IPS-15b (cell line): Measurements from ENCODE around the gene MS4A4E.

Experiments used
- H3K27me3 ChIP-seq: one replicate; pipeline ENCODE4 v1.6.1; 2013; ENCODE audit warnings: low read length; ENCODE audit not compliant: control insufficient read depth, insufficient read depth
- H3K36me3 ChIP-seq: one replicate; pipeline ENCODE4 v1.6.1; 2013; ENCODE audit warnings: low read length; ENCODE audit not compliant: control insufficient read depth, insufficient read depth
- H3K4me1 ChIP-seq: one replicate; pipeline ENCODE4 v1.6.1; 2013; ENCODE audit warnings: mild to moderate bottlenecking, low read length; ENCODE audit not compliant: control insufficient read depth, insufficient read depth
- H3K4me3 ChIP-seq: one replicate; pipeline ENCODE4 v1.5.1; 2013; ENCODE audit warnings: low read depth, low read length
- H3K9ac ChIP-seq: one replicate; pipeline ENCODE4 v1.6.1; 2013; ENCODE audit warnings: low read depth, mild to moderate bottlenecking, low read length
- H3K9me3 ChIP-seq: one replicate; pipeline ENCODE4 v1.6.1; 2013; ENCODE audit warnings: mild to moderate bottlenecking, low read length; ENCODE audit not compliant: control insufficient read depth, insufficient read depth

The MS4A4E gene

DNA sequence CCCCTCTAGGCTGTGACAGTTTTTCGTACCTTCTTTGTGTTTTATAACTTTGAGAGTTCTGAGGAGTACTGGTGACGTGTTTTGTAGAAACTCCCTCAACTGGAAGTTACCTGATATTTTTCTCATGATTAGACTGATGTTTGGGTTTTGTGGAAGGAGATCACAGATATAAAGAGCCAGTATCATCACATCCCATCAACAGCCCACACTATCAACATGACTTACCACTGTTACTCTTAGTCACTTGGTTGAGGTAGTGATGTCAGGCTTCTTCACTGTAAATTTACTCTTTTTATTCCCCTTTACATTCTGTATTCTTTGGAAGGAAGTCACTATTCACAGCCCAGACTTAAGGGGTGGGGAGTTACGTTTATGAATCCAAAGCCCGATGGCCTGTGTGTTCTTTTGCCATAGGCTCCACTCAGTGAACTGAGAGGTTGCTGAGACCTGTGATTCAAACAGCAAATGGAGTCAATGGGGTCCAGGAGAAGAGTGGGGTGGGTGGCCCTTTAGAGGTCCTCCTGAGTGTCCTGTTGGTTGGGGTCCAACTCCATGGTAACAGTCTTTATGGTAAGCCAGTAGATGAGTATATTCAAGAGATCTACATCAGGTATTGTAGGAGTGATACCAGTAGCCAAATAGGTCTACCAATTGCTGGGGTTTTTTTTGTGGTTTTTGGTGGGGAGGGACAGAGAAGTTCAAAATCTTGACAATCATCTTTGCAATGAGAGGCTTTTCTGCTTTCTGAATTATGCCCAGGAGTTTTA, 15.2 kb upstream of the MS4A4E start:
- H3K36me3 ChIP-seq, result no peaks in the 10 kb centered on the region
- no peak overlapping the region for H3K4me3 ChIP-seq
- H3K9me3 ChIP-seq, result peaks cover 13% of the 10 kb centered on the region
- no peak overlapping the region for H3K9ac ChIP-seq
- no peaks in the 10 kb centered on the region for H3K4me1 ChIP-seq
- no peaks in the 10 kb centered on the region for H3K27me3 ChIP-seq

DNA sequence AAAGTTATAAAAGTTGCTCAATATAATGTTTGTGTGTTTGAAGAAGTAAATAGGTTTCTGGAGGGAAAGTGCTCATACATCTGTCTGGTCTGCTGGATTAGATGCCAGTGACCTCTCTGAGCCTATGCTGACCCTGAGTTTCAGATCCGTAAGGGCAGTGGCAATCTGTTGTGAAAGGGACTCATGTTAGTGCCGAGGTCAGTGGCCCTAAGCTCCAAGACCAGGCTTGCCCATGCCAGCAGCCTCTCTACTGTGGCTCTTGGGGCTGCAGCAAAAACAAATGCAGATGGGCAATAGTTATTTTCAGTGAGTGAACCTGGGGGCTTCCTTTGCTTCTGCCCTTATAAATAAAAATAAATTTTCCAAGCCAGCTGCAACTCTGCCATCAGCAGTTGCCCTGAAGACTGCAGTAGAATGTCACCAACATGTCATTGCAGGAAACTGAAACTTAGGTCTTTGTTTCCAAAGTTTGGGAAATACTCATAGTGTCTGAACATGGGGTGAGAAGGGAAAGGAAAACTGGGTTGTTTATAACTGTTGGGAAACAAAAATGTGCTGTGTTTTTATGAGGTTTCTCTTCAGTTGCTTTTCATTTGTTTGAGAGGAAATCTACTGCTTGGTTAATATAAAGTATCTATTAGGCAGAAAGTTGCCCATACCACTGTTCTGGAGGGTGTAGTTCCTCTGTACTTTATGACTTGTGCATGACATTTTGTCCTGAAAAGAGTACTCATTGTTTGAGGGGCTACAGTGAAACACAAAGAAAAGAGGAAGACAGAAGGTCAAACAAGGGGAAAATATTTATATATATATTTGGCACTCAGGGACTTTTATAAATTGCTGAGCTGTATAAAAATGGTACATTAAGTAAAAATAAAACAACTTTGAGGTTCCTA, 9.5 kb upstream of the MS4A4E start:
- Histone ChIP-seq H3K4me3 (no peak overlapping the region), H3K4me1 (no peaks in the 10 kb centered on the region), H3K27me3 (no peaks in the 10 kb centered on the region), H3K36me3 (no peaks in the 10 kb centered on the region), H3K9ac (no peak overlapping the region), H3K9me3 (peaks cover 3% of the 10 kb centered on the region)

DNA sequence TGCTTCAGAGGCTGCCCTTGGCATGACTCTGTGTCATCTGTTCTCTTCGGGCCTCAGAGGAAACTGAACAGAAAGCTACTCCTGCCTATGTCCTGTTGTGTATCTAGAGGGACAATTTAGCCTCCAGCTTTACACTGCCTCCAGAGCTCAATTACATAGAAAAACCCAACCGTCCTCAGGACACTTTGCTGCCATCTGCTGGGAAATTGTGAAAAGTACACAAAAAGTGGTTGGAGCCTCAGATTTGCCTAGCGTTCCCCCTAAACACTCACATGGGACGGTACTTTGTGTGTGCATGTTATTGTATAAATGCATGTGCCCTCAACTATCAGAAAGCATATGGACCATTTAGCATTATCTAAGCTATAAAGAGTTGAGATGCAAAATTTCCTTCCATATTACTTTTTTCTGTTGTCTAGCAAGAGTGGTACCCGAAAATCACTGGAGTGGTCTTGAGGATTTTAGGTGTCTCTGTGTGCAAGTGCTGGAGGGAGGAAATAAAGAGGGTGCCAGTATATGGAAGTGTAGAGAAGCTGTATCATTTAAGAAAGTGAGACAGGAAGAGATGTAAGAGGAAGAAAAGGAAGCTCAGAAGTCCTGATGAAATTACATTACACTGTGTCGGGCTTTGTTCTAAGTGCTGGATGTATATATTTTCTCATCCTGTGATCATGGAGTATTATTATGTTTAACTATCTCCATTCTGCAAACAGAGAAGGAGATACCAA, 8.7 kb upstream of the MS4A4E start:
- Histone ChIP-seq H3K4me3 (no peak overlapping the region), H3K4me1 (no peaks in the 10 kb centered on the region), H3K27me3 (no peaks in the 10 kb centered on the region), H3K9me3 (peaks cover 3% of the 10 kb centered on the region), H3K9ac (no peak overlapping the region), H3K36me3 (no peaks in the 10 kb centered on the region)

DNA sequence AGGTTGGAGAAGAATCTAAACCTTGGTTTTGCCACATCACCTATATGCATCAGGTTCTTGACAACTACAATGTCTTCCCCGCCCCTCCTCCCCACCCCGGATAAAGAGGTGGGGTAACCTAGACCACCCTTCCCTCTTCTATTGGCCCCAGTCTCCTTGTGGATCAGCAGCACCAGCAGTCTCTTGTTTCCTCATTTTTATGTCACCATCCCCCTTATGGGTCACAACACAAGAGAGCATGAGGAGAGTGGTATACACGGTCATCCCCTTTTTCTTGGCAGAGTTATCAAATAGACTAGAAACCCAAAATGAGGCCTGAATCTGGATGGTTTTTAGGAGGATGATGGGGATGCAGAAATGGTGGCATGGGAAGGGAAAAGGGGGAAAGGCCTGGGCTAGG, 1.2 kb downstream of the MS4A4E start:
- H3K27me3 ChIP-seq, result no peaks in the 10 kb centered on the region
- no peak overlapping the region for H3K4me3 ChIP-seq
- H3K9me3 ChIP-seq, result no peaks in the 10 kb centered on the region
- H3K4me1 ChIP-seq, result no peaks in the 10 kb centered on the region
- H3K9ac ChIP-seq, result no peak overlapping the region
- H3K36me3 ChIP-seq, result no peaks in the 10 kb centered on the region

DNA sequence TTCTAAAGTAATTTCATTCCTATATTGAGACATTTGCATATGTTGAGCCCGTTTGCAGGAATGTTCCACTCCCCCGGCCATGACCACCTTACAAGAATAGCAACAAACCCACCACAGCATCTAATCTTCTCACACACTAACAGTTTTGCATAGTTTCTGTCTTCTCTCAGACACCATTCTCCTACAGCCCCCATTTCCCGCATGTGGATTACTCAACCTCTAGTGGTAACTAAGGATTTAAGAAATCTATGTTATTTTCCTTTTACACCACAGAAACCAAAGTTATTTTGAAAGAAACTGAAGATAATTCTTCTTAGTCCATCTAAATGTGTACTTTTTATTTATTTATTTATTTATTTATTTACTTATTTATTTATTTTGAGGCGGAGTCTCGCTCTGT, 2.3 kb downstream of the MS4A4E start:
- Histone ChIP-seq H3K27me3 (no peaks in the 10 kb centered on the region), H3K9ac (no peak overlapping the region), H3K36me3 (no peaks in the 10 kb centered on the region), H3K4me1 (no peaks in the 10 kb centered on the region), H3K9me3 (no peaks in the 10 kb centered on the region), H3K4me3 (no peak overlapping the region)

DNA sequence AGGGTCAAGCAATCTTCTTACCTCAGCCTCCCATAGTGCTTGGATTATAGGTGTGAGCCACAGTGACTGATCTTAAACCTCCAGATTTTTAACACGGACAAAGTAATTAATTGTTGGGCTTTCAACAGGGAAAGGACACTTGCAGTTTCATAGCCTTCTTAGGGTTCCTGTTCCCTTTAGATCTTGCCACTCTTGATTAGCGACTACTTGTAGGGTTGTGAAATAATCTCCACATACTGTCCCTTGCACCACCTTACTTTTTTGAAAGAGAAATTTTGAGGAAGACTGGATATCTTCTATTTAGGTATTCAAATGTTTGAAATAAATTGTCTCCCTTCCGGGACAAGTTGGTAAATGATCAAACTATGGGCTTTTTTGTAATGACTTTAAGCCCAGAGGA, 7.6 kb downstream of the MS4A4E start:
- Histone ChIP-seq H3K27me3 (no peaks in the 10 kb centered on the region), H3K9ac (no peak overlapping the region), H3K36me3 (no peaks in the 10 kb centered on the region), H3K4me1 (no peaks in the 10 kb centered on the region), H3K4me3 (no peak overlapping the region), H3K9me3 (no peaks in the 10 kb centered on the region)

DNA sequence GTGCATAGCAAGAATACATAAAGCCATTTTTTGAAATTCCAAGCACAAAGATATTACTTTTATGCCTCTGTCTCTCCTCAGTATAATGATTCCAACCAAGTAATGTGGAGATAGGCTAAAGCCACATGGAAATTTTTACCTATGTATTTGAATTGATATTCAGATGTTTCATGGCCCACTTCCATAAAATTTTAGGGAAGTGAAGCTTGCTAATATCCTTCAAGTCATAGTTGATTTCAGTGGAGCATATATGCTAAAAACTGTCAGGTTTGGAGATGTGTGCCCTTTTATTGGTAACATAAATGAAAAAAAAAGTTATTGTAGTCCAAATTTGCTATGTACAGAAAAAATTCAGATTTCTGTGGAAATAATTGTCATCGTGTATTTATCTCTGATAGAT, 12.3 kb downstream of the MS4A4E start:
- H3K4me1 ChIP-seq, result no peaks in the 10 kb centered on the region
- no peaks in the 10 kb centered on the region for H3K27me3 ChIP-seq
- H3K9ac ChIP-seq, result no peak overlapping the region
- H3K4me3 ChIP-seq, result no peak overlapping the region
- no peaks in the 10 kb centered on the region for H3K9me3 ChIP-seq
- H3K36me3 ChIP-seq, result no peaks in the 10 kb centered on the region

DNA sequence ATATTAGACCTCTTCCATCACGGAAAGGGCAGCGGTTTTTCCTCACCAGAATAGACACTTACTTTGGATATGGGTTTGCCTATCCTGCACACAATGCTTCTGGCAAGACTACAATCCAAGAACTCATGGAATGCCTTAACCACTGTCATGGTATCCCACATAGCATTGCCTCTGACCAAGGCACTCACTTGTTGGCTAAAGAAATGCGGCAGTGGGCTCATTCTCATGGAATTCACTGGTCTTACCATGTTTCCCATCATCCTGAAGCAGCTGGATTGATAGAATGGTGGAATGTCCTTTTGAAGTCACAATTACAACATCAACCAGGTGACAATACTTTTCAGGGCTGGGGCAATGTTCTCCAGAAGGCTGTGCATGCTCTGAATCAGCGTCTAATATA, 20.8 kb downstream of the MS4A4E start:
- H3K27me3 ChIP-seq, result no peaks in the 10 kb centered on the region
- no peak overlapping the region for H3K9ac ChIP-seq
- no peaks in the 10 kb centered on the region for H3K36me3 ChIP-seq
- no peak overlapping the region for H3K4me3 ChIP-seq
- H3K4me1 ChIP-seq, result no peaks in the 10 kb centered on the region
- H3K9me3 ChIP-seq, result no peaks in the 10 kb centered on the region

DNA sequence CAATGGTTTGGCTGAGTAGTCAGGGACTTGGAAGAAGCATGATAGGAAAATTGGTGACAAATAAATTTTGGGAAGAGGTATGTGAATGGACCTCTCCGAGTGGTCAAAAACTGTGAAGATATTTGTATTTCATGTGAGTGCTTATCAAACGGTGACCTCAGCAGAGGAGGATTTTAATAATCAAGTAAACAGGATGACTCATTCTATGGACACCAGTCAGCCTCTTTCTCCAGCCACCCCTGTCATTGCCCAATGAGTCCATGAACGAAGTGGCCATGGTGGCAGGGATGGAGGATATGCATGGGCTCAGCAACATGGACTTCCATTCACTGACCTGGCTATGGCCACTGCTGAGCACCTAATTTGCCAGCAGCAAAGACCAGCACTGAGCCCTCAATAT, 21.2 kb downstream of the MS4A4E start:
- Histone ChIP-seq H3K9me3 (no peaks in the 10 kb centered on the region), H3K27me3 (no peaks in the 10 kb centered on the region), H3K4me3 (no peak overlapping the region), H3K4me1 (no peaks in the 10 kb centered on the region), H3K9ac (no peak overlapping the region), H3K36me3 (no peaks in the 10 kb centered on the region)

DNA sequence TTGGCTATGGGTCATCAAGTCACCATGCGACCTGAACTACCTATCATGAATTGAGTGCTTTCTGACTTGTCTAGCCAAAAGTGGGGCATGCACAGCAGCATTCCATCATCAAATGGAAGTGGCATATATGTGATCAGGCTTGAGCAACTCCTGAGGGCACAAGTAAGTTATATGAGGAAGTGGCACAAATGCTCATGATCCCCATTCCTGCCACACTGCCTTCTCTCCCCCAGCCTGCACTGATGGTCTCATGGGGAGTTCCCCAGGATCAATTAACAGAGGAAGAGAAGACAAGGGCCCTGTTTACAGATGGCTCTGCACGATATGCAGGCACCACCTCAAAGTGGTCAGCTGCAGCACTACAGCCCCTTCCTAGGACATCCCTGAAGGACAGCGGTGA, 21.8 kb downstream of the MS4A4E start:
- Histone ChIP-seq H3K27me3 (no peaks in the 10 kb centered on the region), H3K36me3 (no peaks in the 10 kb centered on the region), H3K9ac (no peak overlapping the region), H3K4me1 (no peaks in the 10 kb centered on the region), H3K9me3 (no peaks in the 10 kb centered on the region), H3K4me3 (no peak overlapping the region)

DNA sequence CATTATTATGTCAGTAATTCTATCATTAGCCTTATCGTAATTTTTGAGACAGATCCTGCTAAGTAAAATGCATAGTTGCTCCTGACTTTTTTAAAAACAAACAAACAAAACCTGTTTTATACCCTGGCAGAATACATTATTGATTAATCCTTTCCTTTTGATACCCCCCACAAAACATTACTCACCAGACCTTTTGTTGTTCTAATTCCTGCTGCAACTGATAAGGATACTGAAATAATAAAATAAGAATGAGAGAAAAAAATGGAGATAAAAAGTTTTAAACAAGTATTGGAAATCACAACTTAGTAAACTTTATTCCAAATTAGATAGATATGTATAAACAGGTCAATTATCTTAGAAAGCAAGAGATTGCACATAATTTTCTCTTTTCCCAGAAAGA, 28.6 kb downstream of the MS4A4E start:
- no peak overlapping the region for H3K9ac ChIP-seq
- no peaks in the 10 kb centered on the region for H3K4me1 ChIP-seq
- H3K9me3 ChIP-seq, result no peaks in the 10 kb centered on the region
- H3K27me3 ChIP-seq, result no peaks in the 10 kb centered on the region
- H3K36me3 ChIP-seq, result no peaks in the 10 kb centered on the region
- no peak overlapping the region for H3K4me3 ChIP-seq
